T-helper 2 cell (primary cell): ENCODE data around the gene RTEL1.
A peak's percentile ranks its signal among the peaks of the same experiment; 100 is the strongest.
"Not testable (repeated sequence)": the region's sequence is repeated elsewhere in the genome, so short reads cannot be mapped to it uniquely, and the experiment has no call there.

ENCODE experiments used
- DNase-seq, 5 experiments: peaks; one replicate each; pipeline versions ENCODE4 v3.0.0 to v3.0.0-alpha.2; 2012 to 2022

RTEL1 gene

DNA sequence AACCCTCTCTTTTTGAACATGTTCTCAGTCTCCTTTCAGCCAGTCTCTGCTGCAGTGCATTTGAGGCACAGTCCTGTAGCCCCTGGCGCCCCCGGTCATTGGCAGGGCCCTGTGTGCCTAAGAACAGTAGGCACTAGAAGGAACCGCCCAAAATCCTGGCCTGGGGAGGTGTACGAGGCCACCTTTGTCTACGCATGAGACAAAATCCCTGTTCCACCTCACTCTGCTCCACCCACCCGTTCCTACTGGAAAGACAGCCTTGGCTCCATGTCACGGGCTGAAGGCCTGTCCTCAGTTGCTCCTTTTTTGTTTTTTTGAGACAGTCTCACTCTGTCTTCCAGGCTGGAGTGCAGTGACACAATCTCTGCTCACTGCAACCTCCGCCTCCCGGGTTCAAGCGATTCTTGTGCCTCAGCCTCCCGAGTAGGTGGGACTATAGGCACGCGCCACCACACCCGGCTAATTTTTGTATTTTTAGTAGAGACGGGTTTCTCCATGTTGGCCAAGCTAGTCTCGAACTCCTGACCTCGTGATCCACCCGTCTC lies 72.1 kb downstream of the RTEL1 start:
- not testable (repeated sequence) for DNase-seq

DNA sequence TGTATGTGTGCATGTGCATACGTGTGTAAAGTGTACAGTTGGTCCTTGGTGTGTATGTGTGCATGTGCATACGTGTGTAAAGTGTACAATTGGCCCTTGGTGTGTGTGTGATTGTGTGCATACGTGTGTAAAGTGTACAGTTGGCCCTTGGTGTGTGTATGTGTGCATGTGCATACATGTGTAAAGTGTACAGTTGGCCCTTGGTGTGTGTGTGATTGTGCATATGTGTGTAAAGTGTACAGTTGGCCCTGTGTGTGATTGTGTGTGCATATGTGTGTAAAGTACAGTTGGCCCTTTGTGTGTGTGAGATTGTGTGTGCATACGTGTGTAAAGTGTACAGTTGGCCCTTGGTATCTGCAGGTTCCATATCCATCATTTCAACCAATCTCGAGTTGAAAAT lies 73.3 kb downstream of the RTEL1 start:
- no peak for DNase-seq

DNA sequence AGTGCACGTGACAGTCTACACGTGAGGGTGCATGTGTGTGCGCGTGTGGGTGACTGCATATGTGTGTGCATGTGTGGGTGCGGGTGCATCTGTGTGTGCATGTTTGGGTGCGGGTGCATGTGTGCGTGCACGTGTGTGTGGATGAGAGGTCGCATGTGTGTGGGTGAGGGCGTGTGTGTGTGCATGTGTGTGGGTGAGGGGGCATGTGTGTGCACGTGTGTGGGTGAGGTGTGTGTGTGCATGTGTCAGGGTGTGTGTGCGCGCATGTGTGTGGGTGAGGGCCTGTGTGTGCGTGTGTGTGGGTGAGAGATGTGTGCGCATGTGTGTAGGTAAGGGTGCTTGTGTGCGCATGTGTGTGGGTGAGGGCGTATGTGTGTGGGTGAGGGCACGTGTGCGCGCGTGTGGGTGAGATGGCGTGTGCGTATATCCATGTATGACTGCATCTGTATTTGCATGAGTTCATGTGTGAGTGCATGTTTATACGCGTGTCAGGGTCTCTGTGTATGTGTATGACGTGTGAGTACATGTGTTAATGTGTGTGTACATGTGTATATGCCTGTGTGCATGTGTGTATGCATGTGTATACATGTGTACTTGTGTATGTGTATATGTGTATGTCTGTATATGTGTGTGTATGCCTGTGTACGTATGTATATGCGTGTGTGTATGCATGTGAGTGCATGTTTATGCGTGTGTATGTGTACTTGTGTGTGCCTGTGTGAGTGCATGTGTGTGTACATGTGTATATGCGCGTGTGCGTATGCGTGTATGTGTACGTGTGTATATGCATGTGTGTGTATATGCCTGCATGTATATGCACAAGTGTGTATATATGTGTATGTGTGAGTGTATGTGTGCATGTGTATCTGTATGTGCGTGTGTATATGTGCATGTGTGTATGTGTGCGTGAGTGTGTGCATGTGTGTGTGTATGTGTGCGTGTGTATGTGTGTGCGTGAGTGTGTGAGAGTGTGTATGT lies 74.3 kb downstream of the RTEL1 start:
- no peak for DNase-seq

DNA sequence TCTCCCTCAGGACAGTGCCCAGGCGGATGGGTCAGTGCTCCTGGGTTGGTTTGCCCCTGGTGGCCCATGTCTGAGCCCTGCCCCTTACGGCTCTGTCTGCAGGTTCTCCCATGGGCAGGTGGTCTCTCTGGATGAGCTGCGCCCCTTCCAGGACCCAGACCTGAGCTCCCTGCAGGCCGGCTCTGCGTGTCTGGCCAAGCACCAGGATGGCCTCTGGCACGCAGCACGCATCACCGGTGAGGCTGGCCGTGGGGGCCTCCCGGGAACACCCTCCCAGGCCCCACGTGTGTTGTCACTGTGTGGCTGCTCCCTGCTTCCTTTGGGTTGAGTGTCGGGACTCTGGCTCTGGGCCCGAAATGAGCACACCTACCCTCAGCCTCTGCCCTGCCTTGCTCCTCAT lies 75.0 kb downstream of the RTEL1 start:
- DNase-seq: no peak

DNA sequence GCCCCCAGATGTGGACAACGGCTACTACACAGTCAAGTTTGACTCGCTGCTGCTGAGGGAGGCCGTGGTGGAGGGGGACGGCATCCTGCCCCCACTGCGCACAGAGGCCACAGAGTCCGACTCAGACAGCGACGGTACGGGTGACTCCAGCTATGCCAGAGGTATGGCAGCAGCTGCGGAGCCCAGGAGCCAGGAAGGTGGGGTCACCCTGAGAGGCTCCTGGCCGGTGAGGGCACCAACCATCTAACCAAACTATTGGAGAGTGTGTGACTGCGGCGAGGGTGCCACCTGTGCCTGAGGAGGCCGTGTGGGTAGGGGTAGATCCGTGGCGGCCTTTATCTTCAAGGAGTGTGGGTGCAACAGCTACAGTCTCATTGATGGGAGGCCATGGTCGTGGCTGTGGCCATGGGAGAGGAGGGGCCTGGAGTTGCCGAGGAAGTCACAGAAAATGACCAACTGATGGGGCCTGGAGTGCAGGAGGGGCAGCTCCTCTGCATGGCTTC lies 75.5 kb downstream of the RTEL1 start:
- DNase-seq: no peak

DNA sequence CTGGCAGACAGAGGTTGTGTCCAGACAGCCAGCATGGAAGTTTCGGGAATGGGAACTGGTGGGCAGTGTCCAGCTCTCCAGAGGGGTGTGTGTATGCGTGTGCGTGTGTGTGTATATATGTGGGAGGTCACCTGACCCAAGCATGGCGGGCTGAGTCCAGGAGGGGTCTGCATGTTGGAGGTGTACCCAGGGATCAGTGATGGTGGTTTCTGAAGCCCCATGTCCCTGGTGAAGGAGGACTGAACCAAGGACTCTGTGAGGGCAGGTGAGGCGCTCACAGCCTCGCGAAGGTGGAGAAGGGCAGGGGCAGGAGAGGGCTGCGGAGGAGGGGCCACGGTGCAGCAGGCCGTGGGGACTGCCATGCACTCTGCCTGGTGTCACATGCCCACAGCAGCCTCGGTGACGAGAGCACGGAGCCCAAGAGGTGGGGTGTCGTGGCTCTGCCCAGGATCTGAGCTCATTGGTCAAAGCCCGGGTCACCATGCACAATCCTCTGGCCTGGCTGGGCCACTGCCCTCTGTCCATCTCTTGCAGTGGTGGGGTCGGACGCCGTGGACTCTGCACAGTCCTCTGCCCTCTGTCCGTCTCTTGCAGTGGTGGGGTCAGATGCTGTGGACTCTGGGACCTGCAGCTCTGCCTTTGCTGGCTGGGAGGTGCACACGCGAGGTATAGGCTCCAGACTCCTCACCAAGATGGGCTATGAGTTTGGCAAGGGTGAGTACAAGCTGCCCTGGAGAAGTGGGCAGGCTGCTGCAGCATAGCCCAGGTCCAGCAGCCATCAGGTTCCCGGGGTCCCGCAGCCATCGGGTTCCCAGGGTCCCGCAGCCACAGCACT lies 76.2 kb downstream of the RTEL1 start:
- DNase-seq: no peak

DNA sequence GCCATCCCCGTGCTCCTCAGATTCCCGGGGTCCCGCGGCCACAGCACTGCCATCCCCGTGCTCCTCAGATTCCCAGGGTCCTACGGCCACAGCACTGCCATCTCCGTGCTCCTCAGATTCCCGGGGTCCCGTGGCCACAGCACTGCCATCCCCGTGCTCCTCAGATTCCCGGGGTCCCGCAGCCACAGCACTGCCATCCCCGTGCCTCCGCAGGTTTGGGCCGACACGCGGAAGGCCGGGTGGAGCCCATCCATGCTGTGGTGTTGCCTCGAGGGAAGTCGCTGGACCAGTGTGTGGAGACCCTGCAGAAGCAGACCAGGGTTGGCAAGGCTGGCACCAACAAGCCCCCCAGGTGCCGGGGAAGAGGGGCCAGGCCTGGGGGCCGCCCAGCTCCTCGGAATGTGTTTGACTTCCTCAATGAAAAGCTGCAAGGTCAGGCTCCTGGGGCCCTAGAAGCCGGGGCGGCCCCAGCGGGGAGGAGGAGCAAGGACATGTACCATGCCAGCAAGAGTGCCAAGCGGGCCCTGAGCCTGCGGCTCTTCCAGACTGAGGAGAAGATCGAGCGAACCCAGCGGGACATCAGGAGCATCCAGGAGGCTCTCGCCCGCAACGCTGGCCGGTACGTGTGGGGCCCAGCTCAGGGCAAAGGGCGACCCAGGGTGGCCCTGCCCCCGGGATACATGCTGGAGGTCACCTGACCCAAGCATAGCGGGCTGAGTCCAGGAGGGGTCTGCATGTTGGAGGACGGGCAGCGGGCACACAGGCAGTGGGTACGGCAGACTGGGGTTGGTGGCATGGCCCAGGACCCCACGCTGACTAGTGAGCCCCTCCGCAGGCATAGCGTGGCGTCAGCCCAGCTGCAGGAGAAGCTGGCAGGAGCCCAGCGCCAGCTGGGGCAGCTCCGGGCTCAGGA lies 77.1 kb downstream of the RTEL1 start:
- no peak for DNase-seq

DNA sequence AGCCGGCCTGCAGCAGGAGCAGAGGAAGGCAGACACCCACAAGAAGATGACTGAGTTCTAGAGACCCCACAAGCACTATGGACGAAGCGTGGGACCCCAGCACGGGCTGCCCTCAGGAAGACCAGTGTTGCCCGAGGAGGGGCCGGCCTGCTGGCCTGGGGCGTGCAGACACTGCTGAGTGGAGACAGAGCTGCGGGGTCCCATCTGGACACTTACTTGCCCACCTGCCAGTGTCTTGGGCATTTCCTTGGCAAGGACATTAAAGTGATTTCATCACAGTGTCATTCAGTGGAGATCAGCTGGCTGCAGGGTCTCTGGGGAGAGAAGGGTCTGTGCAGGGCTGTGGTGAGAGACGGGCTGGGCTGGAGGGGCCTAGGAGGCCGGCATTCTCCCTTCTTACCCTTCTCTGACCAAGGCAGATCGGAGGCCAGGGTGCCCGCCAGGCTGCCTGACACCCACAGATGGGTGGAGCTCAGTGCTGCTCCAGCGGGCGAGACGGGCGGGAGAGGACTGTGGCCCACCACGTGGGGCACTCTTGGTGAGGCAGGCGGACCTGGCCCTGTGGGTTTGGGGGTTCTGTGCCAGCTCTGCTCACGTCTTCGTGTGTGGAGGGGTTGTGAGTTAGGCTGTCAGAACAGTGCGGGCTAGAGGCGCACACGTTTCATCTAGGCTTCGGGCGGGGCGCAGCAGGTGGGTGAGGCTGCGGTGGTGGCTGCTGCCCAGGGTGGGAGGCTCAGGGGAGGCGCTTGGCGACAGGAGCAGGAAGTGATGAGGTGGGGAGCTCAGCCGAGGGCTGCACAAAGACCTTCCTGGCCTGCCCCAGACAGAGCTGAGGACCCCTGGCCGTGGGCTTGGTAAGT lies 78.0 kb downstream of the RTEL1 start, which contains the start of gene LIME1:
Gene LIME1 (plus strand): TSS at position 806 of the 860 bp plus-strand sequence. CDS start 886 bp downstream, outside the sequence.
- peak; percentile 37 to 95 (median 79) for DNase-seq

DNA sequence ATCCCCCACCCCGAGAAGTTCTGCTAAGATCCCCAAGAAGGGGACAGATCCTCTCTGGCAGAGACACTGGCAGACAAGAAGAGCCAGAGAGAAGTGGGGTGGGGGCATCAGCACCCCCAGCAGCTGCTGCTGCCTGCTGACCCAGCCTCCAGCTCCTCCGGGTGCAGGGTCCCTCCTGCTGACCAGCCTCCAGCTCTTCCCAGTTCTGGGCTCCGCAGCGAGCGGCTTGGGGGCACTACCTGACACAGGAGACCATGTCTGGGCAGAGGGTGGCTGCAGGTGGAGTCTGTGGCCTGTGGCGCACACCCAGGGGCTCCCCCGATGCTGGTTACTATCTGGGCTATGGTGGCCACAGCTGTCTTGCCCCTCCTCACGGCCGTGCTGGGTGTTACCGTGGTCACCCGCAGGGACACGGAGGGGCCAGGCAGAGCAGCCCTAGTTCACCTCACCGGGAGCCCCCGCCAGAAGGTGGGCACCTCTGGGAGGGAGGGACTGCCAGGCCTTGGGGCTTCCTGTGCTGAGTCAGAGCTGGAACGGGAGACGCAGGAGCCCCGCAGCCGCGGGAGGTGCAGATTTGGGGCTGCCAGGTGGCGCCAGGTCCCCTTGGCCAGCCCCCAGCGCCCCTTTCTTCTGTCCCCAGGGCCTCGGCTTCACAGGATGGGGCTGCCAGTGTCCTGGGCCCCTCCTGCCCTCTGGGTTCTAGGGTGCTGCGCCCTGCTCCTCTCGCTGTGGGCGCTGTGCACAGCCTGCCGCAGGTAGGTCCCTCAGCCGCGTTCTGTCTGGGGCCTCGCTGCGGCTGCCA lies 79.0 kb downstream of the RTEL1 start:
- DNase-seq: peak in 3 of 5 experiments; percentile 58 to 79 (median 70)

DNA sequence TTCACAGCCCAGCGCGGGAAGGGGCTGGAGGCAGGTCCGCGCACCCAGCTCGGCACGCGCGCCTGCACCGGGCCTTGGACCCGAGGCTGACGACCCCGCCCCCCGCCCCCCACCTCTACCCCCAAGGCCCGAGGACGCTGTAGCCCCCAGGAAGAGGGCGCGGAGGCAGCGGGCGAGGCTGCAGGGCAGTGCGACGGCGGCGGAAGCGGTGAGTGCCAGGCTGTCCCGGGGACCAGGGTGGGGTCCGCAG lies 79.5 kb downstream of the RTEL1 start:
- DNase-seq: no peak

DNA sequence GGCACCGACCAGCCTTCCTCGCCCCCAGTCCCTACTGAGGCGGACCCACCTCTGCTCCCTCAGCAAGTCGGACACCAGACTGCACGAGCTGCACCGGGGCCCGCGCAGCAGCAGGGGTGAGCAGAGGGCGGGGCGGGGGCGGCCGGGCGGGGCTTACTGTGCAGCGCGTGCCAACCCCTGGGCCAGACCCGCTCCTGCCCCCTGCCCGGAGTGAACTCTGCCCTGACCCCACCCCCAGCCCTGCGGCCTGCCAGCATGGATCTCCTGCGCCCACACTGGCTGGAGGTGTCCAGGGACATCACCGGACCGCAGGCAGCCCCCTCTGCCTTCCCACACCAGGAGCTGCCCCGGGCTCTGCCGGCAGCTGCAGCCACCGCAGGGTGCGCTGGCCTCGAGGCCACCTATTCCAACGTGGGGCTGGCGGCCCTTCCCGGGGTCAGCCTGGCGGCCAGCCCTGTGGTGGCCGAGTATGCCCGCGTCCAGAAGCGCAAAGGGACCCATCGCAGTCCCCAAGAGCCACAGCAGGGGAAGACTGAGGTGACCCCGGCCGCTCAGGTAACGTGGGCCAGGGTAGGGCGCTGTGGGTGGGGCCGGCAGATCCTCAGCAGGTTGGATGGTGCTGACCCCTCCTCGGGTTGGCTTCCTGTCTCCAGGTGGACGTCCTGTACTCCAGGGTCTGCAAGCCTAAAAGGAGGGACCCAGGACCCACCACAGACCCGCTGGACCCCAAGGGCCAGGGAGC lies 80.0 kb downstream of the RTEL1 start:
- DNase-seq: peak in 2 of 5 experiments; percentile 22 to 68

DNA sequence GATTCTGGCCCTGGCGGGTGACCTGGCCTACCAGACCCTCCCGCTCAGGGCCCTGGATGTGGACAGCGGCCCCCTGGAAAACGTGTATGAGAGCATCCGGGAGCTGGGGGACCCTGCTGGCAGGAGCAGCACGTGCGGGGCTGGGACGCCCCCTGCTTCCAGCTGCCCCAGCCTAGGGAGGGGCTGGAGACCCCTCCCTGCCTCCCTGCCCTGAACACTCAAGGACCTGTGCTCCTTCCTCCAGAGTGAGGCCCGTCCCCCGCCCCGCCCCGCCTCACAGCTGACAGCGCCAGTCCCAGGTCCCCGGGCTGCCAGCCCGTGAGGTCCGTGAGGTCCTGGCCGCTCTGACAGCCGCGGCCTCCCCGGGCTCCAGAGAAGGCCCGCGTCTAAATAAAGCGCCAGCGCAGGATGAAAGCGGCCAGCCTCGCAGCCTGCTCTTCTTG lies 80.6 kb downstream of the RTEL1 start:
- peak in 2 of 5 experiments; percentile 35 to 56 for DNase-seq

DNA sequence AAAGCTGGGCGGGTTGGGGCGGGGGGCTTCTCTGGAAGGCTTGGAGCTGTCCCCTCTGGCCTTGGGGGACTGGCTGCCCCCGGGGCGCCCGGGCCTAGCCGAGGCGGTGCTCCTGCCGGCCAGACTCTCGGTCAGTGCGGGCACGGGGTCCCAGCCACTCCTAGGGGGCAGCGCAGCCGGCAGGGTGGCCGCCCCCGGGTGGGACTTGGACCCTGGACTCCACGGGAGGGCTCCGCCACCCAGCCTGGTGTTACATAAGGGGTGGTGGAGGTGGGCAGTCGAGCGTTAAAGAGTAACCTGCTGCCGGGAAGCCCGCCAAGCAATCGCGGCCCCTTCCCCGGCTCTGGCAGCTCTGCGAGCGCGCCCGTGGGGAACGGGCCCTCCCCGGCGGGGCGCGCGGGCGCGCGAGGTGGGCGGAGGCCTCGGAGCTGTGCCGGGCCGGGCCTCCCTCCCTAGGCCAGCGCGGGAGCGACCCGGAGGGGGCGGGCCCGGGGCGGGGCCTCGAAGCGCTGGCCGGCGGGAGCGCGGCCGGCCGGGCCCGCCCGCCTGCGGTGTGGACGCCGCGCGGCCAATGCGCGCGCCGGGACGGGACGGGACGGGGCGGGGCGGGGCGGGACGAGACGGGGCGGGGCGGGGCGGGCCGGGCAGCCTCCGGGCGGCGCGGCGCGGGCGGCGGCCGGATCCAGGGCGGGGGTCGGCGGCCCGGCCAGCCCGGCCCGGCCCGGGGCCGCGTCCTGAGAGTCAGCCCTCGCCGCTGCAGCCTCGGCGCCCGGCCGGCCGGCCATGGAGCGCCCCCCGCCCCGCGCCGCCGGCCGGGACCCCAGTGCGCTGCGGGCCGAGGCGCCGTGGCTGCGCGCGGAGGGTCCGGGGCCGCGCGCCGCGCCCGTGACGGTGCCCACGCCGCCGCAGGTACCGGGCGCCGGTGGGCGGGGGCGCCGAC lies 81.3 kb downstream of the RTEL1 start, which contains the start of gene SLC2A4RG:
Gene SLC2A4RG (plus strand): TSS at position 647 of the 940 bp plus-strand sequence. CDS start 137 bp downstream, at position 784.
- peak in 4 of 5 experiments; percentile 49 to 87 (median 64) for DNase-seq

DNA sequence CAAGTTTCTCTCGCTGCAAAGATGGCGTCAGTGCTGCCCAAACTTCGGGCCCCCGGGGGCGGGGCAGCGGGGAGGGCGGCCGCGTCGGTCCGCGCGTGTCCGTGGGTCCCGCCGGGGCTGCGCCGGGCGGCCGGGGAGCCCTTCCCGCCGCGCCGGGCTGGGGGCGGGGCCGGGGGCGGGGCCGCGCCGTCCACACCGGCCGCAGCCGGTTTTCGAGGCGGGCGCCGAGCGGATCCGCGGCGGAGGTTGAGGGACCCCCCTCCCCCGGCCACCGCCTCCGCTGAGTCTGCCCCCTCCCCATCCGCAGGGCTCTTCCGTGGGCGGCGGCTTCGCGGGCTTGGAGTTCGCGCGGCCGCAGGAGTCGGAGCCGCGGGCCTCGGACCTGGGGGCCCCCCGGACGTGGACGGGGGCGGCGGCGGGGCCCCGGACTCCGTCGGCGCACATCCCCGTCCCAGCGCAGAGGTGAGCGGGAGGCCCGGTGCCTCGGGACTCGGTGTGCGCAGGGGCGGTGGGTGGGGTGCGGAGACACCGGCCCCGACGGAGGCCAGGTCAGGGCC lies 82.0 kb downstream of the RTEL1 start:
- DNase-seq: peak in 4 of 5 experiments; percentile 42 to 79 (median 52)

DNA sequence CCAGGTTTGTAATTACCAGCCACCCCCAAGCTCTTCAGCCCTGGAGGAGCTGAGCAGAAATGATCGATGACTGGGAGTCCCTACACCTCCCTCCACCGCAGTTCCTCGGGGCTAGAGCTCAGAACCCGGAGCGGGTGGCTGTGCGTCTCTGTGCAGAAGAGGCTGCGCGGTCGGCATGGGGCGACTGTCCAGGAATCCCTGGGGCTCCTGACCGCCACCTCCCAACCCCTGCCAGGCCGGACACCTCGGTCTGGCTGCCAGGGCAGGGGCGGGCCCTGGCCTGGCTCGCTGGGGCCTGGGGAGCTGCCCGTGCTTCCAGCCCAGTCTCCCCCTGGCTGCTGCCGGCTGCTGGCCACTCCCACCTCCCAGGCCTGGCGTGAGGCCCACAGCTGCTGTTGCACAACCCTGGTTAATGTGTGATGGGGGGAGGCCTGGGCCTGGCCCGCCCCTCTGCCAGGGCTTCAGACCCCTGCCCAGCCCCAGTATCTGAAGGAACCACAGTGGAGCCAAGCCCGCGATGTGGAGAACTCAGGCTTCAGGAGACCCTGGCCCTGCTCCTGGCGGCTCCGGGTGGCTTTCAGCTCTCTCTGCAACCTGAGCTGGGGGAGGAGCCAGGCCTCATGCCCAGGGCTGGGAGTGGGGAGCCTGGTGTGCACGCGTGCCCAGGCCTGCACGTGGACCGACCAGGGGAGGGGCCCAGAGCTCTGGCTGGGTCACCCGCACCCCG lies 82.7 kb downstream of the RTEL1 start:
- peak in 2 of 5 experiments; percentile 41 to 69 for DNase-seq

DNA sequence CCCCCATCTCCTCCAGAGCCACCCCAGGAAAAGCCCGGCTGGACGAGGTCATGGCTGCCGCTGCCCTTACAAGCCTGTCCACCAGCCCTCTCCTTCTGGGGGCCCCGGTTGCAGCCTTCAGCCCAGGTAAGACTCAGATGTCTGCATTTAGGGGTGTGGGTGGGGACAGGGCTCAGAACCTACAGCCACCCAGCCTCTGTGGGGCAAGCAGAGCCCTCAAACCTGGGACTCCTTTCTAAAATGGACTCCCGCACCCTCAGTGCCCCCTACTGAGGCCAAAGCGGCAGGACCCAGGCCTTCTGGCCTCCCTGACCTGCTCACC lies 83.2 kb downstream of the RTEL1 start:
- no peak for DNase-seq
